GM06990 (cell line): Measurements from ENCODE around the gene ODF4.

Experiments
- DNase-seq: peaks from one replicate; pipeline ENCODE4 v3.0.0-alpha.2; 2011; ENCODE audit not compliant: insufficient read length; ENCODE audit errors: extremely low read depth
- H3K27me3 ChIP-seq: replicated peaks from 2 replicates; pipeline ENCODE4 v1.6.0; 2011; ENCODE audit warnings: low read length; ENCODE audit not compliant: control insufficient read depth, insufficient read depth
- H3K36me3 ChIP-seq: 2 replicates; pipeline ENCODE4 v1.5.1; 2011; ENCODE audit warnings: low read length; ENCODE audit not compliant: control insufficient read depth, insufficient read depth
- H3K4me3 ChIP-seq: replicated peaks from 2 replicates; pipeline ENCODE4 v1.5.1; 2011; ENCODE audit warnings: low read depth, mild to moderate bottlenecking, control low read depth, low read length
- CTCF ChIP-seq: IDR thresholded peaks from 2 replicates; pipeline ENCODE4 v1.5.1; 2011; ENCODE audit warnings: low read length, control low read depth, mild to moderate bottlenecking, inconsistent platforms; ENCODE audit not compliant: insufficient read depth, poor library complexity, severe bottlenecking

ODF4 gene

GRCh38 chr17:8332128-8332527 lies 7.5 kb upstream of the ODF4 start:
- TF ChIP-seq CTCF, result no peak
- Histone ChIP-seq H3K27me3 (no peaks in the 10 kb centered on the region), H3K36me3 (no peaks in the 10 kb centered on the region), H3K4me3 (no peak overlapping the region)
- DNase-seq, result no peak

GRCh38 chr17:8332688-8333087 lies 7.0 kb upstream of the ODF4 start:
- Histone ChIP-seq H3K36me3 (no peaks in the 10 kb centered on the region), H3K4me3 (no peak overlapping the region), H3K27me3 (no peaks in the 10 kb centered on the region)
- TF ChIP-seq CTCF, result no peak
- DNase-seq, result no peak

- no peak for DNase-seq
- no peak overlapping the region for H3K4me3 ChIP-seq
- no peaks in the 10 kb centered on the region for H3K27me3 ChIP-seq
- H3K36me3 ChIP-seq, result no peaks in the 10 kb centered on the region
- no peak for TF ChIP-seq CTCF
These were observed 6.4 kb upstream of the ODF4 start for GRCh38 chr17:8333281-8333680.

- H3K36me3 ChIP-seq, result no peaks in the 10 kb centered on the region
- no peak for DNase-seq
- H3K4me3 ChIP-seq, result no peak overlapping the region
- H3K27me3 ChIP-seq, result no peaks in the 10 kb centered on the region
- no peak for TF ChIP-seq CTCF
These were observed 1.6 kb upstream of the ODF4 start for GRCh38 chr17:8337802-8338752.

- no peak for DNase-seq
- TF ChIP-seq CTCF, result no peak
- H3K36me3 ChIP-seq, result no peaks in the 10 kb centered on the region
- H3K27me3 ChIP-seq, result no peaks in the 10 kb centered on the region
- H3K4me3 ChIP-seq, result no peak overlapping the region
These were observed 893 bp upstream of the ODF4 start for GRCh38 chr17:8338753-8339140.
